Tibial nerve (tissue), 4 donors: ENCODE results near the gene PSTK.

Experiments used
- EP300 ChIP-seq, 2 donors: sonication (generic); formaldehyde crosslinking; IDR thresholded peaks; one replicate each; pipeline ENCODE4 v1.6.1; 2017; ENCODE audit warnings: antibody characterized with exemption in 2 of 2, mild to moderate bottlenecking in 1 of 2
- POLR2A ChIP-seq, 2 donors: fragments of 450-650 bp; IDR thresholded peaks; one replicate each; pipeline ENCODE4 v1.6.1; 2017; ENCODE audit warnings: antibody characterized with exemption in 2 of 2, mild to moderate bottlenecking in 2 of 2, moderate library complexity in 2 of 2
- TF ChIP-seq, protein P1 (sequence below), 5 experiments: fragments of 200-600 bp in 3 of 5; fragments of 450-650 bp in 2 of 5; sonication (generic) in 3 of 5; IDR thresholded peaks; one replicate each; pipeline ENCODE4 v1.5.1; 2016 to 2019; ENCODE audit warnings: antibody characterized with exemption in 5 of 5, mild to moderate bottlenecking in 3 of 5, moderate library complexity in 2 of 5

DNA sequence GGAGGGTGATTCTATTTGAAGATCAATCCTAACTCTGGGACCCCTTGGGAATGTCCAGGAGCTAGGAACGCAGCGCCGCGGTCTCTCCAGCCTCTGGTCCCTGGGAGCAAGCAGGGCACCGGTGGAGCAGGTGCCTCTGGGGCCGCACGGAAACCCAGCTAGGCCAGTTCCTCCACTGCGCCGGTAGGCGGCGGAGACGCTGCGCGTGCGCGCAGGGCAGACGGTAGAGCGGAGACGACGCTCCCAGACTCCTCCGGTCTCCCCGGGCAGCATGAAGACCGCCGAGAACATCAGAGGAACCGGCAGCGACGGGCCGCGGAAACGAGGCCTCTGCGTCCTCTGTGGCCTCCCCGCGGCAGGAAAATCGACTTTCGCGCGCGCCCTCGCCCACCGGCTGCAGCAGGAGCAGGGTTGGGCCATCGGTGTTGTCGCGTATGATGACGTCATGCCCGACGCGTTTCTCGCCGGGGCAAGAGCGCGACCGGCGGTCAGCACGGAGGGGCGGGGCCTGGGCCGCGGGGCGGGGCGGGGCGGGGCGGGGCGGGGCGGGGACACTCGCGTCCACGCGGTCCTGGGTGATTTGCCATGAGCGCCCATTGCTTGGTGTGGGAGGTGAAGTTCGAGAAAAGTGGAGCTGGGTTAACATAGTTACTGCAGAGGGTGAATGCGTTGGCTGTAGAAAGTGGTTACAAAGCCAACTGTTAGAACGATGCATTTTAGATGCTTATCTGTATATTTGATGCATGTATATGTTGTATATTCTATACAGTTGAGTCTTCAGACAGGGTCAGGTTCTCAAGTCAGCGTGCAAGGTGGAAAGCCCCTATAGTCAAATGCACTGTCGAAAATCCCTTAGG is at the start of gene PSTK:
- TF ChIP-seq EP300 (IDR thresholded peaks at IDR 0.05) (peak; percentile 36 to 89), POLR2A (IDR thresholded peaks at IDR 0.05) (peak; percentile 17 to 51)
- TF ChIP-seq, protein P1, sequence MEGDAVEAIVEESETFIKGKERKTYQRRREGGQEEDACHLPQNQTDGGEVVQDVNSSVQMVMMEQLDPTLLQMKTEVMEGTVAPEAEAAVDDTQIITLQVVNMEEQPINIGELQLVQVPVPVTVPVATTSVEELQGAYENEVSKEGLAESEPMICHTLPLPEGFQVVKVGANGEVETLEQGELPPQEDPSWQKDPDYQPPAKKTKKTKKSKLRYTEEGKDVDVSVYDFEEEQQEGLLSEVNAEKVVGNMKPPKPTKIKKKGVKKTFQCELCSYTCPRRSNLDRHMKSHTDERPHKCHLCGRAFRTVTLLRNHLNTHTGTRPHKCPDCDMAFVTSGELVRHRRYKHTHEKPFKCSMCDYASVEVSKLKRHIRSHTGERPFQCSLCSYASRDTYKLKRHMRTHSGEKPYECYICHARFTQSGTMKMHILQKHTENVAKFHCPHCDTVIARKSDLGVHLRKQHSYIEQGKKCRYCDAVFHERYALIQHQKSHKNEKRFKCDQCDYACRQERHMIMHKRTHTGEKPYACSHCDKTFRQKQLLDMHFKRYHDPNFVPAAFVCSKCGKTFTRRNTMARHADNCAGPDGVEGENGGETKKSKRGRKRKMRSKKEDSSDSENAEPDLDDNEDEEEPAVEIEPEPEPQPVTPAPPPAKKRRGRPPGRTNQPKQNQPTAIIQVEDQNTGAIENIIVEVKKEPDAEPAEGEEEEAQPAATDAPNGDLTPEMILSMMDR (IDR thresholded peaks at IDR 0.05), result peak; percentile 93 to 99 (median 98)
